Measurements from ENCODE around the gene CDADC1.
"Not testable (repeated sequence)": the region's sequence is repeated elsewhere in the genome, so short reads cannot be mapped to it uniquely, and the experiment has no call there.

CDADC1 gene

DNA sequence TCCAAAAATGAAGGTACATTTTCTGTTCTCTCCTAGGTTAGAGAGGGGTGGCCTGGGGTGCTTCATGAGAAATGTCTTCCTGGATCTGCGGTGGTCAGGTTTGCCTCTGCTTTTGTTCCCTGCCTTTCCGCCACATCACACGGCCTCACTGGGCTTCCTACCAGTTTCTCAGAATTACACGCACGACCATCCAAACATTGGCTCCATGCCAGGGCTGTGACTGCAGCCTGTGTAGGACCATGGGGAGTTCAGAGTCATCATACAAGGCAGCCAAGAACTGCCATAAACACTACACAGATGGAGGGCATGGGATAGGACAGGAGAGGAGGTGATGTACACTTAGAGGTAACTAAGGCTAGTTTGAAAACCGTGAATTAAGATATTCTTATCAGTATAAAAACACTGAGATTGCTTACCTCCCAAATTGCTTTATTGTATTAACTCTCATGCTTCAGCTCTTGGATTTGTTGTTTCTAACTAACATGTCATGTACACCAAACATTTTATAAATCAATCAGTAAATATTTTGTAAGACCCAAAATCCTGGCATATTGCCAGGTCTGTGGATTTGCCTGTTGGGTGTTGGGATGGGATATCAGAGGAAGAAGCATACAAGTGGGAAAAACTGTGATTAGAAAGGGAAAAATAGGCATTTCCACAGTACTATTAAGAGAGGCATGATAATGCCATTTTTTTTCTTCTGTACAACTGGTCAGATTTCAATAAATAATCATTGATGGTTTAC lies 45.2 kb downstream of the CDADC1 start:
- Histone ChIP-seq H3K4me1 (ENCODE audit: low read length) (no peaks in the 10 kb centered on the region), H4K20me1 (ENCODE audit: insufficient read depth, low read length) (no peaks in the 10 kb centered on the region), H3K27ac (ENCODE audit: low read length) (no peak overlapping the region), H3K79me2 (ENCODE audit: low read length) (no peaks in the 10 kb centered on the region), H3K9ac (ENCODE audit: low read length) (no peak overlapping the region), H3K4me3 (ENCODE audit: low read length) (no peak overlapping the region), H3K4me2 (ENCODE audit: low read length) (no peak overlapping the region), H2AFZ (ENCODE audit: low read depth, low read length) (no peak overlapping the region), H3K36me3 (replicated peaks; ENCODE audit: low read depth, low read length) (no peaks in the 10 kb centered on the region), H3K9me3 (ENCODE audit: insufficient read depth, low read length) (no peaks in the 10 kb centered on the region), H3K27me3 (ENCODE audit: low read depth, low read length) (no peaks in the 10 kb centered on the region)
- TF ChIP-seq EZH2phosphoT487 (IDR thresholded peaks at IDR 0.05; ENCODE audit: low read depth): no peak
- no peak for TF ChIP-seq CTCF (IDR thresholded peaks at IDR 0.05; ENCODE audit: low read depth, low read length)

DNA sequence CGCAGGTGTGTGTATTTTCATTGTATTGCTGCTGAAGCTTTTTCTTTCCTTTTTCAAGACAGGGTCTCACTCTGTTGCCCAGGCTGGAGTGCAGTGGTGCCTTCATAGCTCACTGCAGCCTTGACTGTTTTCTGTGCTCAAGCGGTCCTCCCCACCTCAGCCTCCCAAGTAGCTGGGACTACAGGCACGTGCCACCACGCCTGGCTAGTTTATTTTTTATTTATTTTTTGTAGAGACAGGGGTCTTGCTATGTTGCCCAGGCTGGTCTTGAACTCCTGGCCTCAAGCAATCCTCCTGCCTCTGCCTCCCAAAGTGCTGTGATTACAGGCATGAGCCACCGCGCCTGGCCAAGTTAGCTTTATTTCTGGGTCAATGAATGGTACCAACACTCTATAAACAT lies 47.0 kb downstream of the CDADC1 start:
- H3K4me1 ChIP-seq (ENCODE audit: low read length); H3K79me2 ChIP-seq (ENCODE audit: low read length); H4K20me1 ChIP-seq (ENCODE audit: insufficient read depth, low read length); H3K36me3 ChIP-seq (replicated peaks; ENCODE audit: low read depth, low read length); H3K27ac ChIP-seq (ENCODE audit: low read length); H3K27me3 ChIP-seq (ENCODE audit: low read depth, low read length); H3K9ac ChIP-seq (ENCODE audit: low read length); H3K9me3 ChIP-seq (ENCODE audit: insufficient read depth, low read length); H3K4me2 ChIP-seq (ENCODE audit: low read length); H2AFZ ChIP-seq (ENCODE audit: low read depth, low read length); H3K4me3 ChIP-seq (ENCODE audit: low read length): not testable (repeated sequence)

DNA sequence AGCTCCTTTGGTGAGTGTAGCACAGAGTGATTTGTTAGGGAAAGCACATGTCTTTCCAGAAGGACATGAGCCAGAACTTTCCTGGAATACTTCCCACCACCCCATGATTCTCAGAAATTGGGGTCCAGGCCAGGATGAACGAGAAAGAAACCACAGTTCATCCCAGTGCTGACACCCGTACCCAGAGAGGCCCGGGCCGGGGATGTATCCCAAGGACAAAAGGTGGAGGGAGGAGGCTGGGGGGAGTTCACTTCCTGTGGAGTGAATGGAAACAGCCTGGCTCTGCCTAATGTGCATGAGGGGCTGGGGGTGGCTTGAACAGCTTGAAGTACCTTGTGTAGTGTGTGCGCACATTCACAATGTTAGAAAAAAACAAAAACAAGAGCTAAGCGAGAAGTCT lies 47.5 kb downstream of the CDADC1 start:
- TF ChIP-seq EZH2phosphoT487 (IDR thresholded peaks at IDR 0.05; ENCODE audit: low read depth): no peak
- Histone ChIP-seq H3K9me3 (ENCODE audit: insufficient read depth, low read length) (no peaks in the 10 kb centered on the region), H3K36me3 (replicated peaks; ENCODE audit: low read depth, low read length) (no peaks in the 10 kb centered on the region), H3K4me3 (ENCODE audit: low read length) (no peak overlapping the region), H3K4me1 (ENCODE audit: low read length) (no peaks in the 10 kb centered on the region), H3K4me2 (ENCODE audit: low read length) (no peak overlapping the region), H3K27me3 (ENCODE audit: low read depth, low read length) (no peaks in the 10 kb centered on the region), H4K20me1 (ENCODE audit: insufficient read depth, low read length) (no peaks in the 10 kb centered on the region), H3K79me2 (ENCODE audit: low read length) (no peaks in the 10 kb centered on the region), H2AFZ (ENCODE audit: low read depth, low read length) (no peak overlapping the region), H3K27ac (ENCODE audit: low read length) (no peak overlapping the region), H3K9ac (ENCODE audit: low read length) (no peak overlapping the region)

GRCh38 chr13:49296659-49297058 lies 48.9 kb downstream of the CDADC1 start:
- no peak overlapping the region for H3K27ac ChIP-seq (ENCODE audit: low read length)
- TF ChIP-seq CTCF (IDR thresholded peaks at IDR 0.05; ENCODE audit: low read depth, low read length) (no peak), EZH2phosphoT487 (IDR thresholded peaks at IDR 0.05; ENCODE audit: low read depth) (no peak)
- H3K79me2 ChIP-seq (ENCODE audit: low read length): no peaks in the 10 kb centered on the region
- H3K4me2 ChIP-seq (ENCODE audit: low read length): no peak overlapping the region
- no peak overlapping the region for H3K9ac ChIP-seq (ENCODE audit: low read length)
- H3K36me3 ChIP-seq (replicated peaks; ENCODE audit: low read depth, low read length): no peaks in the 10 kb centered on the region
- no peak overlapping the region for H3K4me3 ChIP-seq (ENCODE audit: low read length)
- no peaks in the 10 kb centered on the region for H3K27me3 ChIP-seq (ENCODE audit: low read depth, low read length)
- peaks cover 10% of the 10 kb centered on the region for H3K4me1 ChIP-seq (ENCODE audit: low read length)
- H3K9me3 ChIP-seq (ENCODE audit: insufficient read depth, low read length): no peaks in the 10 kb centered on the region
- H4K20me1 ChIP-seq (ENCODE audit: insufficient read depth, low read length): no peaks in the 10 kb centered on the region
- H2AFZ ChIP-seq (ENCODE audit: low read depth, low read length): no peak overlapping the region

GRCh38 chr13:49297338-49297737 lies 49.6 kb downstream of the CDADC1 start:
- Histone ChIP-seq H3K27me3 (ENCODE audit: low read depth, low read length) (no peaks in the 10 kb centered on the region), H4K20me1 (ENCODE audit: insufficient read depth, low read length) (no peaks in the 10 kb centered on the region), H2AFZ (ENCODE audit: low read depth, low read length) (no peak overlapping the region), H3K27ac (ENCODE audit: low read length) (no peak overlapping the region), H3K4me2 (ENCODE audit: low read length) (no peak overlapping the region), H3K4me3 (ENCODE audit: low read length) (no peak overlapping the region), H3K79me2 (ENCODE audit: low read length) (no peaks in the 10 kb centered on the region), H3K9me3 (ENCODE audit: insufficient read depth, low read length) (no peaks in the 10 kb centered on the region), H3K4me1 (ENCODE audit: low read length) (peaks cover 16% of the 10 kb centered on the region), H3K9ac (ENCODE audit: low read length) (no peak overlapping the region), H3K36me3 (replicated peaks; ENCODE audit: low read depth, low read length) (no peaks in the 10 kb centered on the region)
- TF ChIP-seq CTCF (IDR thresholded peaks at IDR 0.05; ENCODE audit: low read depth, low read length) (no peak), EZH2phosphoT487 (IDR thresholded peaks at IDR 0.05; ENCODE audit: low read depth) (no peak)

Data from OCI-LY3 (cell line).